CD4-positive, CD25-positive, alpha-beta regulatory T cell (primary cell): Measurements from ENCODE around the gene TULP4. TPM values are rescaled to one million over a fixed set of nuclear protein-coding genes. Genes with fewer than 3 reads are reported as not detected.
"Not testable (repeated sequence)": the region's sequence is repeated elsewhere in the genome, so short reads cannot be mapped to it uniquely, and the experiment has no call there.

Experiments
- ATAC-seq, 2 donors: fragments of 150-1000 bp; cut with Tn5 transposase; one replicate each; pipeline ENCODE4 v1.10.0; 2021; ENCODE audit warnings: low read depth in 2 of 2, moderate number of reproducible peaks in 2 of 2, moderate library complexity in 1 of 2
- DNase-seq, 3 donors: peaks; one replicate each; pipeline versions ENCODE4 v3.0.0 to v3.0.0-alpha.2; 2012 to 2022; ENCODE audit warnings: mixed read lengths in 1 of 3
- H3K27ac ChIP-seq: one replicate; pipeline ENCODE4 v1.7.0; 2013; ENCODE audit warnings: mild to moderate bottlenecking, low read length; ENCODE audit not compliant: insufficient read depth, poor library complexity, severe bottlenecking
- H3K27me3 ChIP-seq: one replicate; pipeline ENCODE4 v1.7.0; 2013; ENCODE audit warnings: low read length; ENCODE audit not compliant: control insufficient read depth, insufficient read depth
- H3K36me3 ChIP-seq: one replicate; pipeline ENCODE4 v1.7.0; 2013; ENCODE audit warnings: mild to moderate bottlenecking, low read length, moderate library complexity; ENCODE audit not compliant: control insufficient read depth, insufficient read depth
- H3K4me1 ChIP-seq: 2 replicates; pipeline ENCODE4 v1.7.0; 2013; ENCODE audit warnings: mild to moderate bottlenecking, low read length; ENCODE audit not compliant: insufficient read depth, control insufficient read depth, poor library complexity, severe bottlenecking
- H3K4me3 ChIP-seq: one replicate; pipeline ENCODE4 v1.7.0; 2013; ENCODE audit warnings: low read depth, mild to moderate bottlenecking, low read length, moderate library complexity
- H3K9me3 ChIP-seq, 2 experiments: 1 replicate in 1 of 2; 2 replicates in 1 of 2; pipeline ENCODE4 v1.7.0; 2013; ENCODE audit warnings: low read length in 2 of 2, mild to moderate bottlenecking in 1 of 2, moderate library complexity in 1 of 2; ENCODE audit not compliant: control insufficient read depth in 2 of 2
- H3K27ac Mint-ChIP-seq, 3 donors: one replicate each; pipeline ENCODE4 v1.8.0; 2020 to 2022; ENCODE audit warnings: mild to moderate bottlenecking in 3 of 3, mixed read lengths in 3 of 3, moderate library complexity in 2 of 3
- H3K27me3 Mint-ChIP-seq: one replicate; pipeline ENCODE4 v1.8.0; 2022; ENCODE audit warnings: mild to moderate bottlenecking, mixed read lengths
- H3K36me3 Mint-ChIP-seq: one replicate; pipeline ENCODE4 v1.8.0; 2020; ENCODE audit warnings: mixed read lengths
- H3K4me1 Mint-ChIP-seq, 4 donors: one replicate each; pipeline ENCODE4 v1.8.0; 2020 to 2022; ENCODE audit warnings: mixed read lengths in 4 of 4, mild to moderate bottlenecking in 1 of 4
- H3K4me3 Mint-ChIP-seq, 4 donors: one replicate each; pipeline ENCODE4 v1.8.0; 2020 to 2022; ENCODE audit warnings: mild to moderate bottlenecking in 4 of 4, mixed read lengths in 4 of 4, moderate library complexity in 3 of 4
- H3K9me3 Mint-ChIP-seq, 7 donors: one replicate each; pipeline ENCODE4 v1.8.0; 2020 to 2022; ENCODE audit warnings: mixed read lengths in 7 of 7, mild to moderate bottlenecking in 3 of 7, moderate library complexity in 2 of 7
- polyA plus RNA-seq, 4 donors: library from polyadenylated mRNA; unstranded; fragments of 300-500 nt; fragmentation: Illumina TruSeq; gene quantifications; one replicate each; pipeline ENCODE4 v1.2.3, GENCODE V29; 2021
- total RNA-seq: library from RNA; stranded (reverse); gene quantifications from one replicate; pipeline ENCODE4 v1.2.3, GENCODE V29; 2022

The TULP4 gene
- total and polyA plus RNA-seq, 5 donors from 2014 or later, result 43.3 to 158 (median 56.0) TPM

GRCh38 chr6:158461954-158462353 lies 149.7 kb downstream of the TULP4 start:
- Mint-ChIP-seq H3K4me1 (peaks cover 0 to 3% (median 1%) of the 10 kb centered on the region in 4 donors), H3K9me3 (no peaks in the 10 kb centered on the region), H3K4me3 (no peak overlapping the region), H3K36me3 (peaks cover 64% of the 10 kb centered on the region), H3K27ac (peak overlapping the region in 1 of 3 donors; percentile 48), H3K27me3 (no peaks in the 10 kb centered on the region)
- ATAC-seq, result no peak
- no peaks in the 10 kb centered on the region for H3K9me3 ChIP-seq
- peaks cover 61% of the 10 kb centered on the region for H3K36me3 ChIP-seq
- no peak for DNase-seq
- H3K4me1 ChIP-seq, result no peaks in the 10 kb centered on the region
- no peak overlapping the region for H3K27ac ChIP-seq
- H3K4me3 ChIP-seq, result no peak overlapping the region
- no peaks in the 10 kb centered on the region for H3K27me3 ChIP-seq

- Mint-ChIP-seq H3K27ac (no peak overlapping the region), H3K36me3 (peaks cover 63% of the 10 kb centered on the region), H3K27me3 (no peaks in the 10 kb centered on the region), H3K4me3 (no peak overlapping the region), H3K9me3 (no peaks in the 10 kb centered on the region), H3K4me1 (no peaks in the 10 kb centered on the region)
- Histone ChIP-seq H3K9me3 (no peaks in the 10 kb centered on the region), H3K4me3 (no peak overlapping the region), H3K27me3 (no peaks in the 10 kb centered on the region), H3K4me1 (no peaks in the 10 kb centered on the region), H3K36me3 (peaks cover 48% of the 10 kb centered on the region), H3K27ac (no peak overlapping the region)
- DNase-seq (no peak), ATAC-seq (no peak)
Observed at GRCh38 chr6:158464483-158464882, 152.2 kb downstream of the TULP4 start.

- H3K27me3 ChIP-seq, result no peaks in the 10 kb centered on the region
- no peaks in the 10 kb centered on the region for H3K27me3 Mint-ChIP-seq
- H3K4me1 Mint-ChIP-seq, result peaks cover 0 to 4% (median 1%) of the 10 kb centered on the region in 4 donors
- H3K9me3 ChIP-seq, result no peaks in the 10 kb centered on the region
- no peaks in the 10 kb centered on the region for H3K4me1 ChIP-seq
- H3K36me3 Mint-ChIP-seq, result peaks cover 64% of the 10 kb centered on the region
- H3K4me3 ChIP-seq, result no peak overlapping the region
- peaks cover 41% of the 10 kb centered on the region for H3K36me3 ChIP-seq
- no peaks in the 10 kb centered on the region for H3K9me3 Mint-ChIP-seq
- peak overlapping the region in 1 of 3 donors; percentile 65 for H3K27ac Mint-ChIP-seq
- no peak for DNase-seq
- H3K4me3 Mint-ChIP-seq, result no peak overlapping the region
- H3K27ac ChIP-seq, result no peak overlapping the region
- ATAC-seq, result no peak
Observed at GRCh38 chr6:158465257-158465656, 153.0 kb downstream of the TULP4 start.

DNA sequence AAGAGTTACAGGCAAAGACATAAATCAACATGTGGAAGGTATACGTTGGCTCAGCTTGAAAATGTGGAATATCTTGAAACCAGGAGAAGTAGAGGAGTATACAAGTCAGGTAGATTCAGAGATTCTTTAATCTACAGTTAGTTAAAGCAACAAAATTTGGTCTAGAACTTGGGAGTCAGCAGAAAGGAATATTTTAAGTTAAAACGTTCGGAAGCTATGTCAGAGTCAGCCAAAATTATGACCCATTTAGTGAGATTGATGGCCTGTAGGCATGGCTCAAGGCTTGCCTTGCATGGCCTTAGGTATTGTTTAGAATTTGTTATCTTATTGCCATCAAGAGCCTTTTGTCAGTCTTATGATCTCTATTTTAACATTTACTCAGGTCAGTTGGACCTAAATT lies 153.5 kb downstream of the TULP4 start:
- Mint-ChIP-seq H3K4me1 (peaks cover 0 to 4% (median 1%) of the 10 kb centered on the region in 4 donors), H3K27me3 (no peaks in the 10 kb centered on the region), H3K36me3 (peaks cover 65% of the 10 kb centered on the region), H3K4me3 (no peak overlapping the region), H3K9me3 (no peaks in the 10 kb centered on the region), H3K27ac (peak overlapping the region in 2 of 3 donors; percentile 3 to 65)
- Histone ChIP-seq H3K9me3 (no peaks in the 10 kb centered on the region), H3K36me3 (peaks cover 39% of the 10 kb centered on the region), H3K27ac (no peak overlapping the region), H3K4me3 (no peak overlapping the region), H3K27me3 (no peaks in the 10 kb centered on the region), H3K4me1 (no peaks in the 10 kb centered on the region)
- ATAC-seq, result no peak
- DNase-seq, result no peak

DNA sequence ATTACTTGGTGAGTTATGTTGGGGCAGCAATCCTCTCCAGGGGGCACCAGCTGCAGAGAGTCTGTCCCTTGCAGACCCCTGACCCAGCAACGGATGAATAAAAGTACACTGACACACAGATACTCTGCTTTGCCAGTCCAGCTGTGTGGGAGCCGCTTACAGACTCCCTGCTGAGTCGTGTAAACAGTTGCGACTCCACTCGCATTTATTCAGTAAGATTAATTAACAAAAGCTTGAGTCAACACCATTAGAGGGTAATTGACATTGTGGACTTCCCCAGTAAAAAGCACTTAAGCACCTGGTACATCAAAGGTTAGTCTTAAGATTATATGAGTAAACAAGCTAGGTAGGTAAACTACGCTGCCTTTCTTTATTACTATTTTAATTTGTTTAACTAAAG lies 155.7 kb downstream of the TULP4 start:
- Histone ChIP-seq H3K4me3 (no peak overlapping the region), H3K4me1 (no peaks in the 10 kb centered on the region), H3K27me3 (no peaks in the 10 kb centered on the region), H3K36me3 (peaks cover 32% of the 10 kb centered on the region), H3K9me3 (no peaks in the 10 kb centered on the region), H3K27ac (no peak overlapping the region)
- peaks cover 62% of the 10 kb centered on the region for H3K36me3 Mint-ChIP-seq
- peaks cover 0 to 8% (median 1%) of the 10 kb centered on the region in 4 donors for H3K4me1 Mint-ChIP-seq
- H3K27me3 Mint-ChIP-seq, result no peaks in the 10 kb centered on the region
- no peak for ATAC-seq
- H3K4me3 Mint-ChIP-seq, result no peak overlapping the region
- H3K27ac Mint-ChIP-seq, result no peak overlapping the region
- no peaks in the 10 kb centered on the region for H3K9me3 Mint-ChIP-seq
- DNase-seq, result no peak

GRCh38 chr6:158468666-158469065 lies 156.4 kb downstream of the TULP4 start:
- Mint-ChIP-seq H3K4me3 (no peak overlapping the region), H3K27me3 (no peaks in the 10 kb centered on the region), H3K4me1 (peaks cover 0 to 8% (median 1%) of the 10 kb centered on the region in 4 donors), H3K9me3 (no peaks in the 10 kb centered on the region), H3K27ac (no peak overlapping the region), H3K36me3 (peaks cover 58% of the 10 kb centered on the region)
- H3K27ac ChIP-seq, result no peak overlapping the region
- ATAC-seq (no peak), DNase-seq (no peak)
- H3K27me3 ChIP-seq, result no peaks in the 10 kb centered on the region
- H3K4me1 ChIP-seq, result no peaks in the 10 kb centered on the region
- no peaks in the 10 kb centered on the region for H3K9me3 ChIP-seq
- H3K36me3 ChIP-seq, result peaks cover 29% of the 10 kb centered on the region
- no peak overlapping the region for H3K4me3 ChIP-seq

DNA sequence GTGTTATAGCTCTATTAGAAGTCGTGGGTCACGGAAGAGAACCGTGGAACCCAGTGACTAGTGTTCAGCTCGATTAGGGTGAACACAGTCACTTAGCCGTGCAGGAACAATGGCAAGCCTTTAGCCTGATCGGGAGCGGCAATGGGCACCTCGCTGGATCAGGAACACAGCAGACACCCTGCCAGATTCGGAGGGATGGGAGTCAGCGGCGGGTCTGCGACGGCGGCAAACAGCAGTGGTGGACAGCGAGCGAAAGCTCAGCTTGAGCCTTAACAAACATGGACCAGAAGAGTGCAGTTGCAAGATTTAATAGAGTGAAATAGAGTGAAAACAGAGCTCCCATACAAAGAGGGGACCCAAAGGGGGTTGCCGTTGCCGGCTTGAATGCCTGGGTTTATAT lies 157.8 kb downstream of the TULP4 start:
- H3K4me3 Mint-ChIP-seq, H3K4me1 Mint-ChIP-seq, H3K4me3 ChIP-seq, ATAC-seq, DNase-seq, H3K27ac Mint-ChIP-seq, H3K27ac ChIP-seq, H3K9me3 ChIP-seq, H3K27me3 ChIP-seq, H3K27me3 Mint-ChIP-seq, H3K9me3 Mint-ChIP-seq, H3K4me1 ChIP-seq: not testable (repeated sequence)
- peaks cover 47% of the 10 kb centered on the region for H3K36me3 Mint-ChIP-seq
- peaks cover 20% of the 10 kb centered on the region for H3K36me3 ChIP-seq

GRCh38 chr6:158471339-158471738 lies 159.1 kb downstream of the TULP4 start:
- Mint-ChIP-seq H3K27ac (peak overlapping the region in 1 of 3 donors; percentile 23), H3K4me1 (peaks cover 0 to 8% (median 1%) of the 10 kb centered on the region in 4 donors), H3K36me3 (peaks cover 48% of the 10 kb centered on the region), H3K27me3 (no peaks in the 10 kb centered on the region), H3K9me3 (no peaks in the 10 kb centered on the region), H3K4me3 (no peak overlapping the region)
- no peak for DNase-seq
- no peak for ATAC-seq
- H3K27me3 ChIP-seq, result no peaks in the 10 kb centered on the region
- no peak overlapping the region for H3K27ac ChIP-seq
- no peak overlapping the region for H3K4me3 ChIP-seq
- H3K36me3 ChIP-seq, result peaks cover 26% of the 10 kb centered on the region
- H3K4me1 ChIP-seq, result no peaks in the 10 kb centered on the region
- H3K9me3 ChIP-seq, result no peaks in the 10 kb centered on the region
